Gastrocnemius medialis (tissue), 4 donors: ENCODE data around the gene TRIM5. TPM values are rescaled to one million over a fixed set of nuclear protein-coding genes. Genes with fewer than 3 reads are reported as not detected.

Experiments
- ATAC-seq, 2 donors: fragments of 150-250 bp; one replicate each; pipeline ENCODE4 v1.9.1; 2016
- DNase-seq, 2 donors: peaks; one replicate each; pipeline ENCODE4 v3.0.0-alpha.2; 2019
- H3K27ac ChIP-seq, 4 donors: fragments of 200-600 bp; sonication (generic); 1 replicate in 1 of 4; 2 replicates in 3 of 4; pipeline ENCODE4 v1.5.1; 2016 to 2018; ENCODE audit warnings: mild to moderate bottlenecking in 2 of 4, moderate library complexity in 1 of 4
- H3K27me3 ChIP-seq, 3 donors: fragments of 200-600 bp; sonication (generic) in 2 of 3; 1 replicate in 1 of 3; 2 replicates in 2 of 3; pipeline versions ENCODE4 v1.5.1 to v1.6.0; 2016 to 2019; ENCODE audit warnings: mild to moderate bottlenecking in 1 of 3, moderate library complexity in 1 of 3
- H3K36me3 ChIP-seq, 2 donors: fragments of 200-600 bp; sonication (generic) in 1 of 2; one replicate each; pipeline ENCODE4 v1.5.1; 2017 to 2018
- H3K4me1 ChIP-seq, 2 donors: fragments of 200-600 bp; sonication (generic) in 1 of 2; one replicate each; pipeline ENCODE4 v1.5.1; 2016 to 2017; ENCODE audit warnings: mild to moderate bottlenecking in 2 of 2
- H3K4me3 ChIP-seq, 4 donors: fragments of 200-600 bp; sonication (generic) in 3 of 4; 1 replicate in 1 of 4; 2 replicates in 3 of 4; pipeline ENCODE4 v1.5.1; 2016 to 2019; ENCODE audit warnings: mild to moderate bottlenecking in 2 of 4
- H3K9me3 ChIP-seq, 3 donors: fragments of 200-600 bp; sonication (generic) in 2 of 3; 1 replicate in 1 of 3; 2 replicates in 2 of 3; pipeline ENCODE4 v1.5.1; 2016 to 2019
- POLR2A ChIP-seq, 2 donors: fragments of 450-650 bp; IDR thresholded peaks; one replicate each; pipeline ENCODE4 v1.6.1; 2017; ENCODE audit warnings: antibody characterized with exemption in 2 of 2, mild to moderate bottlenecking in 2 of 2, moderate library complexity in 2 of 2
- in situ Hi-C, 4 donors: fragments of 200-750 bp; cut with MboI; loops; one replicate each; pipeline versions ENCODE4 v1.15.0 to v1.8.0; 2017; ENCODE audit warnings: low sequenced_read_pairs in 4 of 4
- intact Hi-C: fragments of 100-400 bp; cut with DNase I; formaldehyde crosslinking; loops from one replicate; pipeline ENCODE4 v1.15.1; 2023; ENCODE audit warnings: low total_unique reads
- total RNA-seq, 4 donors: library from RNA; depleted of rRNA; stranded (reverse); fragments of >200 nt; gene quantifications; one replicate each; pipeline versions ENCODE4 v1.1.0 to v1.2.3, GENCODE V29; 2016
- TF ChIP-seq, protein P1 (sequence below), 5 experiments: fragments of 450-650 bp in 3 of 5; fragments of 200-600 bp in 2 of 5; sonication (generic) in 2 of 5; IDR thresholded peaks in 4 of 5; conservative IDR thresholded peaks in 1 of 5; 1 replicate in 4 of 5; 2 replicates in 1 of 5; pipeline ENCODE4 v1.5.1; 2016 to 2019; ENCODE audit warnings: antibody characterized with exemption in 5 of 5, mild to moderate bottlenecking in 3 of 5, moderate library complexity in 3 of 5

Gene TRIM5
- total RNA-seq, 4 donors from 2014 or later = 2.3 to 3.9 (median 2.6) TPM

DNA sequence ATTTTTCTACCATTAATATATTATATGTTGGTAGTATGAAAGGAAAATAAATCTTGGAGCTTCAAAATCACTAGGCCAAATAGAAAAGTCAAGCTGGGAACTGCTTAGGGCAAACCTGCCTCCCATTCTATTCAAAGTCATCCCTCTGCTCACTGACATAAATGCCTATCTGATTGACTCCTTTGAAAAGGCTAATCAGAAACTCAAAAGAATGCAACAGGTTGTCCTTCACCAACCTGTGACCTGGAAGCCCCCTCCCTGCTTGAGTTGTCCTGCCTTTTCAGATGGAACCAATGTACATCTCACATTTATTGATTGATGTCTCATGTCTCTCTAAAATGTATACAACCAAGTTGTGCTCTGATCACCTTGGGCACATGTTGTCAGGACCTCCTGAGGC is 63.3 kb downstream of the TRIM5 start:
- in situ Hi-C loops = no loop called here
- no peak overlapping the region for H3K27ac ChIP-seq
- TF ChIP-seq POLR2A (IDR thresholded peaks at IDR 0.05) = no peak
- TF ChIP-seq, protein P1, sequence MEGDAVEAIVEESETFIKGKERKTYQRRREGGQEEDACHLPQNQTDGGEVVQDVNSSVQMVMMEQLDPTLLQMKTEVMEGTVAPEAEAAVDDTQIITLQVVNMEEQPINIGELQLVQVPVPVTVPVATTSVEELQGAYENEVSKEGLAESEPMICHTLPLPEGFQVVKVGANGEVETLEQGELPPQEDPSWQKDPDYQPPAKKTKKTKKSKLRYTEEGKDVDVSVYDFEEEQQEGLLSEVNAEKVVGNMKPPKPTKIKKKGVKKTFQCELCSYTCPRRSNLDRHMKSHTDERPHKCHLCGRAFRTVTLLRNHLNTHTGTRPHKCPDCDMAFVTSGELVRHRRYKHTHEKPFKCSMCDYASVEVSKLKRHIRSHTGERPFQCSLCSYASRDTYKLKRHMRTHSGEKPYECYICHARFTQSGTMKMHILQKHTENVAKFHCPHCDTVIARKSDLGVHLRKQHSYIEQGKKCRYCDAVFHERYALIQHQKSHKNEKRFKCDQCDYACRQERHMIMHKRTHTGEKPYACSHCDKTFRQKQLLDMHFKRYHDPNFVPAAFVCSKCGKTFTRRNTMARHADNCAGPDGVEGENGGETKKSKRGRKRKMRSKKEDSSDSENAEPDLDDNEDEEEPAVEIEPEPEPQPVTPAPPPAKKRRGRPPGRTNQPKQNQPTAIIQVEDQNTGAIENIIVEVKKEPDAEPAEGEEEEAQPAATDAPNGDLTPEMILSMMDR (IDR thresholded peaks at IDR 0.05 in 4 of 5, conservative IDR thresholded peaks at IDR 0.05 in 1 of 5) = no peak

DNA sequence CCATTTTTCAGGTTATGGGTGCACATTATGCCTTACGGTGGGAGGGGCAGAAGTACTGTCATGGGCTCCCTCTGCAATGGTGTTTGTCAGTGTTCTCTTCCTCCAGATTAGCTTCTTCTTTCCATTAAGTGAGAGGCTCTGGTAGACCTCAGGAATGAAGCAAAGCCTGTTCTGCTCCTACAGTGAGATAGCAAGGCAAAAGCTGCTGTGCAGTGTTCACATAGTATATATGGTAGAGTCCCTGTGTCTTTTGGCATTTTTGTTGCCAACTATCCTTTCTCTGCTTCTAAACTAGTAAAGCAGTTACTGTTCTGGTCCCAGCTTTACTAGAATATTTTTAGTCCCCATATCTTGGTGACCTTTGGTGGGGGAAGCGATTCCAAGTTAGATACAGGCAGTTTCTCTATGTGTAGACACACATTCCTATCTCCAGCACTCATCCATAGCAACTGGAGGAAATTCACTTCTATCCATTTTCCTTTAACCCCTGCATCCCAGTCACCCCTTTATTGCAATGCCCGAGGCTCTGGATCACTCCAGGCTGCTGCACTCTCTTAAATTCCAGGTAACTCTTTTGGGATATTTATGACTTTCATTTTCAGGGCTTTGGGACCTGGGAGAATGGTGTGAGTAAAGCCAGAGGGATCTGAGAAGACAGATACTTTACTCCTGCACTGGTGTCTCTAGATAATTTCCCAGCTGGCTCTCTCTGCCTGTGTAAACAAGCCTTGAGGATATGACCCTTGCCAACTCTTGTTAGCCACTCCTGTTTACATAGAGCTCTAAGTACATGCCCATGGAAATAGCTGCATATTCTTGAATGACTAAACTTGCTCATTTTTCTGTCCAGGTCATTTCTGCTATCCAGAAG is 64.0 kb downstream of the TRIM5 start:
- DNase-seq = no peak
- TF ChIP-seq POLR2A (IDR thresholded peaks at IDR 0.05) = no peak
- Histone ChIP-seq H3K4me1 (peaks cover 3 to 6% of the 10 kb centered on the region in 2 donors), H3K9me3 (no peaks in the 10 kb centered on the region), H3K4me3 (no peak overlapping the region), H3K27me3 (no peaks in the 10 kb centered on the region), H3K36me3 (no peaks in the 10 kb centered on the region), H3K27ac (no peak overlapping the region)
- no peak for ATAC-seq
- in situ Hi-C loops (no loop called here), intact Hi-C loops (no loop called here)

More for the DNA sequence above, 63.3 kb downstream of the TRIM5 start:
- Histone ChIP-seq H3K4me3 (no peak overlapping the region), H3K36me3 (no peaks in the 10 kb centered on the region), H3K4me1 (peaks cover 4 to 6% of the 10 kb centered on the region in 2 donors), H3K9me3 (no peaks in the 10 kb centered on the region), H3K27me3 (no peaks in the 10 kb centered on the region)
- ATAC-seq = no peak
- intact Hi-C loops = no loop called here
- DNase-seq = no peak

DNA sequence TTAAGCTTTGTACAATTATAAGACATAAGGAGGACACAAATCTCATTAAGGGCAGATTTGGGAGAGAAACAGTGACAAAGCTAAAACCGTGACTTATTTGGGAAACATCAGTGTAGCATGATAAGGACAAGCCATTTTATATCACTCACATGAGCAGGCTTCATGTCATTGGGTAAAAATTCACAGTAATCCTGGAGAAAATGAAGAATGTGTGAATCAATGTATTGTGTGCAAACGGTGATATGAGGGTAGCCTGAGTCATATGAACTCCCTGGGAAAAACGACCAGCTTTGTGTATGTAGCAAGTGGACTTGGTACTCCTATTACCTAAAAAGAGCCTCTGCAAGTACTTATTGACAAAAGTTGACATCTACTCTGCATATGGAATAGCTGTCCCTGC is 66.1 kb downstream of the TRIM5 start:
- no peak for ATAC-seq
- Histone ChIP-seq H3K9me3 (no peaks in the 10 kb centered on the region), H3K4me1 (no peaks in the 10 kb centered on the region), H3K27me3 (no peaks in the 10 kb centered on the region), H3K4me3 (no peak overlapping the region), H3K27ac (no peak overlapping the region), H3K36me3 (no peaks in the 10 kb centered on the region)
- TF ChIP-seq, protein P1 (IDR thresholded peaks at IDR 0.05 in 4 of 5, conservative IDR thresholded peaks at IDR 0.05 in 1 of 5) = no peak
- TF ChIP-seq POLR2A (IDR thresholded peaks at IDR 0.05) = no peak
- intact Hi-C loops (no loop called here), in situ Hi-C loops (no loop called here)
- DNase-seq = no peak

Other genes with a start within 250 kb of the TRIM5 start
- gene OR51I1, start 243.6 kb downstream of the TRIM5 start, total RNA-seq = not detected
- not detected for gene OR51I2, start 235.8 kb downstream of the TRIM5 start, total RNA-seq
- not detected for gene OR52D1, start 196.4 kb downstream of the TRIM5 start, total RNA-seq
- not detected for gene UBQLN3, start 175.1 kb downstream of the TRIM5 start, total RNA-seq
- under 1 TPM in 1 of 4 donors, not detected in 3; 0.25 TPM for gene UBQLNL, start 168.4 kb downstream of the TRIM5 start, total RNA-seq
- not detected for gene OR52H1, start 136.5 kb downstream of the TRIM5 start, total RNA-seq
- gene OR52B6, start 104.2 kb downstream of the TRIM5 start, total RNA-seq = not detected
- under 1 TPM; 0.15 to 0.35 (median 0.28) TPM for gene TRIM6, start 88.4 kb downstream of the TRIM5 start, total RNA-seq
- gene TRIM34, start 60.1 kb downstream of the TRIM5 start, total RNA-seq = 1 to 10 TPM in 3 of 4 donors, under 1 TPM in 1; 0.32 to 1.6 (median 1.2) TPM
- gene TRIM22, start 4.7 kb upstream of the TRIM5 start, total RNA-seq = 10 to 100 TPM in 2 of 4 donors, 1 to 10 TPM in 2; 5.3 to 15.8 (median 8.8) TPM
- gene OR56B1, start 51.4 kb upstream of the TRIM5 start, total RNA-seq = not detected
- not detected for gene OR52N4, start 69.2 kb upstream of the TRIM5 start, total RNA-seq
- gene OR52N5, start 98.3 kb upstream of the TRIM5 start, total RNA-seq = not detected
- gene OR52N1, start 106.2 kb upstream of the TRIM5 start, total RNA-seq = not detected
- not detected for gene OR52N2, start 123.8 kb upstream of the TRIM5 start, total RNA-seq
- gene OR52E6, start 156.8 kb upstream of the TRIM5 start, total RNA-seq = not detected
- gene OR52E8, start 172.6 kb upstream of the TRIM5 start, total RNA-seq = not detected
- gene OR52E4, start 195.6 kb upstream of the TRIM5 start, total RNA-seq = not detected
- gene OR52E5, start 208.1 kb upstream of the TRIM5 start, total RNA-seq = not detected